T-cell (primary cell): ENCODE results near the gene IFITM1. TPM values are rescaled to one million over a fixed set of nuclear protein-coding genes. Genes with fewer than 3 reads are reported as not detected.
"Not testable (repeated sequence)": the region's sequence is repeated elsewhere in the genome, so short reads cannot be mapped to it uniquely, and the experiment has no call there.

Experiments used
- ATAC-seq, 4 experiments: fragments of 200-7000 bp in 3 of 4; fragments of 150-1000 bp in 1 of 4; cut with Tn5 transposase; replicated peaks in 1 of 4; 1 replicate in 3 of 4; 2 replicates in 1 of 4; pipeline ENCODE4 v1.10.0; 2021; ENCODE audit warnings: moderate library complexity in 3 of 4, mild to moderate bottlenecking in 2 of 4, moderate number of reproducible peaks in 1 of 4
- CTCF ChIA-PET, 2 donors: fragments of 300-600 bp; sonication (Branson Sonifier 250); formaldehyde crosslinking; loops; one replicate each; lab custom pipeline; 2022; ENCODE audit warnings: antibody characterized with exemption in 2 of 2; lab: Charles Lee
- POLR2A ChIA-PET, 2 donors: fragments of 300-600 bp; sonication (Branson Sonifier 250); formaldehyde crosslinking; loops; one replicate each; lab custom pipeline; 2022; ENCODE audit warnings: antibody characterized with exemption in 2 of 2; lab: Charles Lee
- DNase-seq, 35 experiments: peaks; one replicate each; pipeline versions ENCODE4 v3.0.0 to v3.0.0-alpha.2; 2013 to 2023
- H3K27ac ChIP-seq: one replicate; pipeline ENCODE4 v1.5.1; 2013; ENCODE audit warnings: low read length
- H3K27me3 ChIP-seq, 2 experiments: replicated peaks in 1 of 2; 1 replicate in 1 of 2; 2 replicates in 1 of 2; pipeline versions ENCODE4 v1.6.1 to v1.7.0; 2013; ENCODE audit warnings: low read length in 1 of 2, mixed read lengths in 1 of 2; ENCODE audit not compliant: control insufficient read depth in 2 of 2, insufficient read depth in 2 of 2; ENCODE audit errors: extremely low read depth in 1 of 2
- H3K36me3 ChIP-seq, 2 donors: 1 replicate in 1 of 2; 2 replicates in 1 of 2; pipeline versions ENCODE4 v1.6.1 to v1.7.0; 2013; ENCODE audit warnings: low read length in 1 of 2; ENCODE audit not compliant: control insufficient read depth in 2 of 2, insufficient read depth in 1 of 2; ENCODE audit errors: extremely low read depth in 1 of 2
- H3K4me1 ChIP-seq, 2 experiments: 1 replicate in 1 of 2; 2 replicates in 1 of 2; pipeline versions ENCODE4 v1.6.1 to v1.7.0; 2013; ENCODE audit warnings: low read length in 2 of 2, mixed read lengths in 1 of 2; ENCODE audit not compliant: insufficient read depth in 2 of 2, control insufficient read depth in 1 of 2; ENCODE audit errors: extremely low read depth in 1 of 2
- H3K4me3 ChIP-seq, 2 donors: 1 replicate in 1 of 2; 2 replicates in 1 of 2; pipeline versions ENCODE4 v1.5.1 to v1.7.0; 2013; ENCODE audit warnings: mild to moderate bottlenecking in 2 of 2, low read length in 1 of 2, moderate library complexity in 1 of 2; ENCODE audit not compliant: control insufficient read depth in 1 of 2; ENCODE audit errors: extremely low read depth in 1 of 2
- H3K9me3 ChIP-seq: 2 replicates; pipeline ENCODE4 v1.7.0; 2013
- H3K27ac Mint-ChIP-seq, 2 donors: one replicate each; pipeline ENCODE4 v1.8.0; 2020 to 2021; ENCODE audit warnings: mild to moderate bottlenecking in 2 of 2, mixed read lengths in 2 of 2
- H3K27me3 Mint-ChIP-seq, 2 donors: one replicate each; pipeline ENCODE4 v1.8.0; 2021 to 2022; ENCODE audit warnings: mixed read lengths in 2 of 2
- H3K36me3 Mint-ChIP-seq: one replicate; pipeline ENCODE4 v1.8.0; 2021; ENCODE audit warnings: mixed read lengths
- H3K4me1 Mint-ChIP-seq, 3 donors: one replicate each; pipeline ENCODE4 v1.8.0; 2020 to 2022; ENCODE audit warnings: mixed read lengths in 3 of 3, mild to moderate bottlenecking in 1 of 3
- H3K4me3 Mint-ChIP-seq, 3 donors: one replicate each; pipeline ENCODE4 v1.8.0; 2020 to 2022; ENCODE audit warnings: mild to moderate bottlenecking in 3 of 3, mixed read lengths in 3 of 3, moderate library complexity in 3 of 3
- H3K9me3 Mint-ChIP-seq, 3 donors: one replicate each; pipeline ENCODE4 v1.8.0; 2020 to 2022; ENCODE audit warnings: mixed read lengths in 3 of 3
- WGBS: methylation state at CpG from one replicate; pipeline ENCODE4 v1.1.5; 2013; ENCODE audit warnings: missing lambda C conversion rate; ENCODE audit not compliant: insufficient coverage; 5-methylcytosine and 5-hydroxymethylcytosine counted together
- total RNA-seq, 35 experiments: library from RNA in 6 of 35; stranded (reverse) in 6 of 35; fragments of 120-200 nt in 1 of 35; gene quantifications; one replicate each; pipeline versions ENCODE4 v1.2.1 to v1.2.4 and lab custom pipeline; 2013 to 2026

The IFITM1 gene
- total RNA-seq, 5 donors from 2014 or later (not counting 1 experiment from before 2014, with no cell fraction given): 201 to 427 (median 243) TPM

GRCh38 chr11:319888-320273 lies 6.0 kb downstream of the IFITM1 start:
- H3K27ac ChIP-seq: peak overlapping the region; percentile 28
- H3K27me3 ChIP-seq, POLR2A ChIA-PET, H3K27me3 Mint-ChIP-seq, H3K9me3 Mint-ChIP-seq, H3K9me3 ChIP-seq, DNase-seq: not testable (repeated sequence)
- ATAC-seq: peak in 3 of 4 experiments; percentile 1 to 6 (median 4)
- H3K36me3 ChIP-seq: peaks cover 0 to 14% of the 10 kb centered on the region in 2 donors
- CTCF ChIA-PET: interaction anchor here in 1 of 2 donors (0.6 kb wide), 1 partner anchor 15 kb away, joined by 3 read pairs; no protein-coding TSS in a partner anchor
- H3K4me3 ChIP-seq: peak overlapping the region; percentile 48 to 75
- Mint-ChIP-seq H3K36me3 (peaks cover 11% of the 10 kb centered on the region), H3K4me3 (peak overlapping the region; percentile 79 to 87 (median 83)), H3K4me1 (peaks cover 35 to 47% (median 47%) of the 10 kb centered on the region in 3 donors), H3K27ac (peak overlapping the region; percentile 91 to 98)
- peaks cover 16 to 58% of the 10 kb centered on the region in 2 experiments for H3K4me1 ChIP-seq
- no CpG with 5 or more reads among the region's 10 CpGs for WGBS

DNA sequence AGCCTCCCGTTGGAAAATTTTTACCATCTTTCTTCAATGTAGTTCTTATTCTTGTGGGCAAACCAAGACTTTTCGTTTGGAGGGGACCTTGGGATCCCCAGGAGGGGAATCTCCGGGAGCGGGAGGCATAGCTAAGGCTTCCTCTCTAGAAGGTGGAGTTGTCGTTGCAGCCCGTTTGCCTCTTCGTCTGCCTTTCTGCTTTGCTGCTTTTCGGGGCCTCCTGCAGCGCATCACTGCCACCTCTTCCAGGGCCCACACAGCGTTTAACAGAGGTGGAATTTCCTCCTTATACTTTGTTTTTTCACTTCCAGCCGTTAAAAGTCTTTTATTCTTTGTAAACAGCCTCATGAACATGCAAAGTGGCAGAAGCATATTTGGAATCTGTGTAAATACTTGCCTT lies 10.3 kb downstream of the IFITM1 start:
- no peaks in the 10 kb centered on the region for H3K36me3 Mint-ChIP-seq
- no peak overlapping the region for H3K27ac ChIP-seq
- no peaks in the 10 kb centered on the region for H3K27me3 Mint-ChIP-seq
- H3K4me1 Mint-ChIP-seq: peaks cover 48 to 63% (median 59%) of the 10 kb centered on the region in 3 donors
- H3K4me1 ChIP-seq: peaks cover 41 to 69% of the 10 kb centered on the region in 2 experiments
- CTCF ChIA-PET: no interaction called here
- H3K9me3 ChIP-seq: no peaks in the 10 kb centered on the region
- POLR2A ChIA-PET: interaction anchor here in 1 of 2 donors (0.7 kb wide), 1 partner anchor 12 kb away, joined by 8 read pairs; no protein-coding TSS in a partner anchor
- DNase-seq (no peak), ATAC-seq (no peak)
- peak overlapping the region in 1 of 3 donors; percentile 58 for H3K4me3 Mint-ChIP-seq
- no peaks in the 10 kb centered on the region for H3K36me3 ChIP-seq
- H3K9me3 Mint-ChIP-seq: no peaks in the 10 kb centered on the region
- peak overlapping the region; percentile 18 to 83 for H3K27ac Mint-ChIP-seq
- H3K27me3 ChIP-seq: no peaks in the 10 kb centered on the region
- 100% methylated on average over 1 of the region's 11 CpGs for WGBS
- no peak overlapping the region for H3K4me3 ChIP-seq

DNA sequence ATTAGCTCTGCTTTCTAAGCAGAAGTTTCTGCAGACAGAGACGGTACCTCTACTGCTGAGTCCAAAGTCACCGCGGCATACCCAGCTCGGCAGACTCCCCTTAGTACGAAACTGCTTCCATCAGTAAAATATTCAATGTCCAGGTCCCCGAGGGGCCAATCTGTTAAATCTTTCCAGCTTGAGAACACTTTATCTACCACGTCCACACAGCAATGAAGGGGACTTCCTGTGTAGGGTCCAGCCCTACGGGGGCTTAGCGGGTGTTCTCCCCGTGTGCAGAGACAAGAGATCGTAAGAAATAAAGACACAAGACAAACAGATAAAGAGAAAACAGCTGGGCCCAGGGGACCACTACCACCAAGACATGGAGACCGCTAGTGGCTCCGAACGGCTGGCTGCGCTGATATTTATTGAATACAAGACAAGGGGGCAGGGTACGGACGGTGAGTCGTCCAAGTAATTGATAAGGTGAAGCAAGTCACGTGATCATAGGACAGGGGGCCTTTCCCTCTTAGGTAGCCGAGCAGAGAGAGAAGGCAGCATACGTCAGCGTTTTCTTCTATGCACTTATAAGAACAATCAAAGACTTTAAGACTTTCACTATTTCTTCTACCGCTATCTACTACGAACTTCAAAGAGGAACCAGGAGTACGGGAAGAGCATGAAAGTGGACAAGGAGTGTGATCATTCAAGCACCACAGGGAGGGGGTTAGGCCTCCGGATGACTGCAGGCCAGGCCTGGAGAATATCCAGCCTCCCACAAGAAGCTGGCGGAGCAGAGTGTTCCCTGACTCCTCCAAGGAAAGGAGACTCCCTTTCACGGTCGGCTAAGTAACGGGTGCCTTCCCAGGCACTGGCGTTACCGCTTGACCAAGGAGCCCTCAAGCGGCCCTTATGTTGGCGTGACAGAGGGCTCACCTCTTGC lies 11.0 kb downstream of the IFITM1 start:
- H3K36me3 Mint-ChIP-seq, H3K27me3 ChIP-seq, H3K27me3 Mint-ChIP-seq, DNase-seq, H3K9me3 ChIP-seq, ATAC-seq, H3K9me3 Mint-ChIP-seq, H3K4me3 ChIP-seq, H3K36me3 ChIP-seq, H3K27ac ChIP-seq: not testable (repeated sequence)
- peaks cover 40 to 67% of the 10 kb centered on the region in 2 experiments for H3K4me1 ChIP-seq
- CTCF ChIA-PET: interaction anchor here in 1 of 2 donors (1.0 kb wide), 1 partner anchor 87 kb away, joined by 3 read pairs; no protein-coding TSS in a partner anchor
- peaks cover 55 to 65% (median 60%) of the 10 kb centered on the region in 3 donors for H3K4me1 Mint-ChIP-seq
- POLR2A ChIA-PET: interaction anchor here in 1 of 2 donors (0.7 kb wide), 1 partner anchor 12 kb away, joined by 8 read pairs; no protein-coding TSS in a partner anchor
- H3K4me3 Mint-ChIP-seq: peak overlapping the region in 2 of 3 donors; percentile 37 to 58
- WGBS: 72% methylated on average over 16 of the region's 34 CpGs
- H3K27ac Mint-ChIP-seq: peak overlapping the region; percentile 18 to 83

- CTCF ChIA-PET: interaction anchor here (0.6 to 1.7 kb wide), 4 partner anchors 9 to 88 kb away, joined by 3 to 9 read pairs (median 5); no protein-coding TSS in a partner anchor
Observed at GRCh38 chr11:325796-326591, 12.2 kb downstream of the IFITM1 start.

DNA sequence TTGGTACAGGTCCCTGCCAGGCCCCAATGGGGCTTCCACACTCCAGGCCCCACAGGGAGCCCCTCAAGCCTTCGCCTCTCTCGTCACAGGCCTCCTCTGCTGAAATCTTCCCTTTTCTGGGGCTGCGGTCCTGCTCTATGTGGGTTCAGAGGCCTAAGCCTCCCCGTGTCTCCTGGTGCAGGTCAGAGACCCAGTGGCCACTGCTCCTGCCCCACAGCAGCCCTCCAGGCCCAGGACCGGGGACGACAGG lies 12.7 kb downstream of the IFITM1 start:
- Mint-ChIP-seq H3K36me3 (no peaks in the 10 kb centered on the region), H3K27ac (peak overlapping the region; percentile 96 to 97), H3K4me1 (peaks cover 57 to 71% (median 64%) of the 10 kb centered on the region in 3 donors), H3K9me3 (no peaks in the 10 kb centered on the region), H3K4me3 (peak overlapping the region in 2 of 3 donors; percentile 21 to 74), H3K27me3 (no peaks in the 10 kb centered on the region)
- ATAC-seq (peak in 3 of 4 experiments; percentile 2 to 6 (median 4)), DNase-seq (no peak)
- Histone ChIP-seq H3K9me3 (no peaks in the 10 kb centered on the region), H3K4me3 (peak overlapping the region; percentile 23 to 44), H3K36me3 (no peaks in the 10 kb centered on the region), H3K27me3 (no peaks in the 10 kb centered on the region), H3K27ac (peak overlapping the region; percentile 94), H3K4me1 (peaks cover 47 to 72% of the 10 kb centered on the region in 2 experiments)
- CTCF ChIA-PET: interaction anchor here in 1 of 2 donors (0.6 to 1.7 kb wide), 2 partner anchors 9 to 15 kb away, joined by 4 to 6 read pairs; no protein-coding TSS in a partner anchor
- WGBS: 49% methylated on average over 6 of the region's 6 CpGs
- POLR2A ChIA-PET: no interaction called here

More at GRCh38 chr11:325796-326591, 12.2 kb downstream of the IFITM1 start:
- DNase-seq (no peak), ATAC-seq (no peak)
- no peaks in the 10 kb centered on the region for H3K36me3 ChIP-seq
- peaks cover 54 to 66% (median 59%) of the 10 kb centered on the region in 3 donors for H3K4me1 Mint-ChIP-seq
- peak overlapping the region; percentile 94 for H3K27ac ChIP-seq
- H3K36me3 Mint-ChIP-seq: no peaks in the 10 kb centered on the region
- H3K27me3 Mint-ChIP-seq: no peaks in the 10 kb centered on the region
- WGBS: 86% methylated on average over 24 of the region's 30 CpGs
- H3K27ac Mint-ChIP-seq: peak overlapping the region; percentile 96 to 97
- no peaks in the 10 kb centered on the region for H3K9me3 ChIP-seq
- no peaks in the 10 kb centered on the region for H3K9me3 Mint-ChIP-seq
- H3K4me3 ChIP-seq: peak overlapping the region; percentile 23 to 44
- H3K4me3 Mint-ChIP-seq: peak overlapping the region in 2 of 3 donors; percentile 28 to 74
- peaks cover 43 to 69% of the 10 kb centered on the region in 2 experiments for H3K4me1 ChIP-seq
- POLR2A ChIA-PET: no interaction called here
- no peaks in the 10 kb centered on the region for H3K27me3 ChIP-seq
